Kidney (tissue), 14 donors: ENCODE measurements around the gene TMEM120B. TPM values are rescaled to one million over a fixed set of nuclear protein-coding genes. Genes with fewer than 3 reads are reported as not detected.

Experiments used
- DNase-seq, 5 donors: peaks; one replicate each; pipeline ENCODE4 v3.0.0-alpha.2; 2013 to 2020
- FAIRE-seq: peaks from 2 replicates; lab custom pipeline; 2012; peaks lifted over from hg19 to GRCh38; lab: Jason Lieb, UNC
- H3K27ac ChIP-seq, 2 donors: one replicate each; pipeline ENCODE4 v1.7.0; 2013; ENCODE audit warnings: low read depth in 2 of 2, low read length in 2 of 2, inconsistent platforms in 1 of 2
- H3K27me3 ChIP-seq: one replicate; pipeline ENCODE4 v1.7.1; 2013; ENCODE audit warnings: low read length, inconsistent platforms; ENCODE audit not compliant: control insufficient read depth, insufficient read depth
- H3K36me3 ChIP-seq, 3 donors: one replicate each; pipeline versions ENCODE4 v1.7.0 to v1.7.1; 2013; ENCODE audit warnings: low read length in 3 of 3, control low read depth in 1 of 3, inconsistent platforms in 1 of 3; ENCODE audit not compliant: insufficient read depth in 3 of 3, control insufficient read depth in 2 of 3
- H3K4me1 ChIP-seq, 3 donors: one replicate each; pipeline versions ENCODE4 v1.7.0 to v1.7.1; 2013; ENCODE audit warnings: low read length in 3 of 3, inconsistent platforms in 1 of 3, low read depth in 1 of 3; ENCODE audit not compliant: control insufficient read depth in 2 of 3, insufficient read depth in 2 of 3
- H3K4me3 ChIP-seq, 3 donors: one replicate each; pipeline versions ENCODE4 v1.7.0 to v1.8.1; 2013; ENCODE audit warnings: low read length in 3 of 3, control low read depth in 1 of 3, inconsistent platforms in 1 of 3
- H3K9ac ChIP-seq, 3 donors: one replicate each; pipeline versions ENCODE4 v1.7.0 to v1.7.1; 2013; ENCODE audit warnings: low read length in 3 of 3, control low read depth in 1 of 3, inconsistent platforms in 1 of 3
- H3K9me3 ChIP-seq, 3 donors: one replicate each; pipeline versions ENCODE4 v1.7.0 to v1.7.1; 2013; ENCODE audit warnings: low read length in 3 of 3, control low read depth in 1 of 3, inconsistent platforms in 1 of 3; ENCODE audit not compliant: control insufficient read depth in 2 of 3, insufficient read depth in 1 of 3
- CTCF ChIP-seq: IDR thresholded peaks from 3 replicates; pipeline ENCODE4 v1.5.1; 2012; ENCODE audit warnings: mild to moderate bottlenecking, moderate library complexity, borderline replicate concordance; ENCODE audit not compliant: insufficient read depth; ENCODE audit errors: extremely low read depth
- intact Hi-C: fragments of 100-400 bp; cut with DNase I; formaldehyde crosslinking; loops from one replicate; pipeline ENCODE4 v1.11.1; 2022
- polyA plus RNA-seq: library from polyadenylated mRNA; stranded (reverse); fragments of 350-450 nt; fragmentation: Illumina TruSeq; extraction: RNeasy Lipid Tissue Mini Kit (QIAGEN cat#74804); gene quantifications from one replicate; pipeline ENCODE4 v1.2.3, GENCODE V29; 2014; ENCODE audit warnings: low read depth, low replicate concordance; ENCODE audit not compliant: insufficient read depth
- total RNA-seq: library from RNA; stranded (reverse); fragmentation: NEBNext Ultra II Directional; extraction: Animal tissue kit (Norgen Biotek cat#: 25700); gene quantifications from one replicate; pipeline ENCODE4 v1.2.1, GENCODE V29; 2021
- donor health status: control.
- donor health status: control.
- donor health status: control.
- donor health status: control.
- donor health status: control.
- donor health status: DM: yes; HTN: yes; CAD: no.
- donor health status: Normal renal cell carcinoma (clear cell type).

TMEM120B gene
- total and polyA plus RNA-seq, 2 donors from 2014 or later = 9.0 to 14.2 TPM

GRCh38 chr12:121811434-121812319 is 99.1 kb downstream of the TMEM120B start:
- Histone ChIP-seq H3K27me3 (no peaks in the 10 kb centered on the region), H3K9me3 (no peaks in the 10 kb centered on the region), H3K36me3 (peaks cover 5 to 42% (median 24%) of the 10 kb centered on the region in 3 donors), H3K9ac (peak overlapping the region; percentile 42 to 71 (median 46)), H3K4me3 (peak overlapping the region; percentile 70 to 83 (median 71)), H3K27ac (peak overlapping the region; percentile 40 to 80), H3K4me1 (peaks cover 0 to 33% (median 17%) of the 10 kb centered on the region in 3 donors)
- FAIRE-seq = no peak
- TF ChIP-seq CTCF = peak; percentile 90
- DNase-seq = peak; percentile 82 to 91 (median 90)
- intact Hi-C loops = no loop called here

GRCh38 chr12:121812320-121812871 is 99.8 kb downstream of the TMEM120B start:
- no peaks in the 10 kb centered on the region for H3K27me3 ChIP-seq
- H3K27ac ChIP-seq = peak overlapping the region in 1 of 2 donors; percentile 71
- DNase-seq (peak; percentile 80 to 94 (median 86)), FAIRE-seq (no peak)
- no peaks in the 10 kb centered on the region for H3K9me3 ChIP-seq
- intact Hi-C loops = no loop called here
- peaks cover 0 to 28% (median 17%) of the 10 kb centered on the region in 3 donors for H3K4me1 ChIP-seq
- peak overlapping the region in 2 of 3 donors; percentile 42 to 71 for H3K9ac ChIP-seq
- no peak for TF ChIP-seq CTCF
- H3K36me3 ChIP-seq = peaks cover 6 to 48% (median 31%) of the 10 kb centered on the region in 3 donors
- H3K4me3 ChIP-seq = peak overlapping the region; percentile 70 to 83 (median 71)

GRCh38 chr12:121812921-121813896 is 100.7 kb downstream of the TMEM120B start:
- no peak for FAIRE-seq
- peak in 2 of 5 donors; percentile 8 to 68 for DNase-seq
- Histone ChIP-seq H3K27ac (peak overlapping the region in 1 of 2 donors; percentile 69), H3K9ac (no peak overlapping the region), H3K9me3 (no peaks in the 10 kb centered on the region), H3K27me3 (no peaks in the 10 kb centered on the region), H3K4me1 (peaks cover 0 to 25% (median 17%) of the 10 kb centered on the region in 3 donors), H3K36me3 (peaks cover 10 to 52% (median 38%) of the 10 kb centered on the region in 3 donors), H3K4me3 (peak overlapping the region in 2 of 3 donors; percentile 53 to 83)
- no peak for TF ChIP-seq CTCF
- intact Hi-C loops = no loop called here
